ENCODE data around the gene REEP5. TPM values are rescaled to one million over a fixed set of nuclear protein-coding genes. Genes with fewer than 3 reads are reported as not detected.
A peak's percentile ranks its signal among the peaks of the same experiment; 100 is the strongest.

Gene REEP5
- total RNA-seq, 1 donor from 2014 or later: 62.7 TPM

GRCh38 chr5:112880219-112880964, 41.6 kb downstream of the REEP5 start:
- H3K36me3 Mint-ChIP-seq (ENCODE audit: low read depth, unreplicated experiment): peaks cover 22% of the 10 kb centered on the region
- TF ChIP-seq CTCF (IDR thresholded peaks at IDR 0.05; ENCODE audit: unreplicated experiment): no peak
- H3K27ac Mint-ChIP-seq (ENCODE audit: unreplicated experiment): peak overlapping the region; percentile 4
- H3K4me1 Mint-ChIP-seq (ENCODE audit: unreplicated experiment): no peaks in the 10 kb centered on the region
- no peak for DNase-seq (ENCODE audit: low spot score)
- no peaks in the 10 kb centered on the region for H3K9me3 Mint-ChIP-seq (ENCODE audit: unreplicated experiment)
- no peak overlapping the region for H3K4me3 Mint-ChIP-seq (ENCODE audit: unreplicated experiment)
- H3K27me3 Mint-ChIP-seq (ENCODE audit: unreplicated experiment): no peaks in the 10 kb centered on the region

DNA sequence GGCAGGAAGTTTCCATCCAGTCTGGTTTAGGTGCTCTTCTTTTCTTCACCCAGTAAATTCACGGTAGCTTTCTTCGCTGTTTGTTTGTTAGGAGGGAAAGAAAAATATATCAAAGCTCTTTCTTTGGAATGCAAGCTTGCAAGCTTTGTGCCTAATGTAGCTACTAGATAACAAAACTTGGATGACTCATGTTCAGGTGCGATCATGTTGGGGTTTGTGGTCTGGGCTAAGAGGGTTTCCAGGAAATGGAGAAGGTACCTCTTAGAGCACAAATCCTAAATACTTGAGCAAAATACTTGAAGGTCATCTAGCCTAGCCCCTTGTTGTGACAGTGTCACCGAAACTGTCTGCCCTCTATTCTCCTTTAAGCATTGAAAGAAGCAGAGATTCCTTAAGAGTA, 43.3 kb downstream of the REEP5 start:
- Mint-ChIP-seq H3K4me1 (ENCODE audit: unreplicated experiment) (no peaks in the 10 kb centered on the region), H3K4me3 (ENCODE audit: unreplicated experiment) (no peak overlapping the region), H3K9me3 (ENCODE audit: unreplicated experiment) (no peaks in the 10 kb centered on the region), H3K27ac (ENCODE audit: unreplicated experiment) (peak overlapping the region; percentile 46), H3K27me3 (ENCODE audit: unreplicated experiment) (no peaks in the 10 kb centered on the region), H3K36me3 (ENCODE audit: low read depth, unreplicated experiment) (peaks cover 21% of the 10 kb centered on the region)
- TF ChIP-seq CTCF (IDR thresholded peaks at IDR 0.05; ENCODE audit: unreplicated experiment): no peak
- no peak for DNase-seq (ENCODE audit: low spot score)

DNA sequence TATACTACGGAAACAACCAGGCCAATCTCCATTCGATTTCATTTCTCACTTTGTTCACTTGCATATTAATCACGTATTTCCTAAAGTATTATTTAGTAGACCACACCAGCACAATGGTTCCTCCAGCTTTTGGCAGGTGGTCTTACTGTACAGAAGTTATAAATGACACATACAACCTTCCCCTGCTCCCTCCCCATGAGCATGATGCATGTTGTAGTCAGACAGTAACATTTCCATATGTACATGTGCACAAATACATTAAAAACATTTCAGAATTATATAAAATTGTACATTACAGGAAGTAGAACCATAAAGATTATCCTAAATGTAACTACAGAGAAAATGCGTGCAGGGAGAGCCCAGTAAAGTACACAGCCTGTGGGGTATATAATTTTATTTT, 43.9 kb downstream of the REEP5 start:
- no peak overlapping the region for H3K4me3 Mint-ChIP-seq (ENCODE audit: unreplicated experiment)
- no peaks in the 10 kb centered on the region for H3K9me3 Mint-ChIP-seq (ENCODE audit: unreplicated experiment)
- H3K27me3 Mint-ChIP-seq (ENCODE audit: unreplicated experiment): no peaks in the 10 kb centered on the region
- TF ChIP-seq CTCF (IDR thresholded peaks at IDR 0.05; ENCODE audit: unreplicated experiment): no peak
- no peak overlapping the region for H3K27ac Mint-ChIP-seq (ENCODE audit: unreplicated experiment)
- H3K36me3 Mint-ChIP-seq (ENCODE audit: low read depth, unreplicated experiment): peaks cover 21% of the 10 kb centered on the region
- no peak for DNase-seq (ENCODE audit: low spot score)
- H3K4me1 Mint-ChIP-seq (ENCODE audit: unreplicated experiment): no peaks in the 10 kb centered on the region

DNA sequence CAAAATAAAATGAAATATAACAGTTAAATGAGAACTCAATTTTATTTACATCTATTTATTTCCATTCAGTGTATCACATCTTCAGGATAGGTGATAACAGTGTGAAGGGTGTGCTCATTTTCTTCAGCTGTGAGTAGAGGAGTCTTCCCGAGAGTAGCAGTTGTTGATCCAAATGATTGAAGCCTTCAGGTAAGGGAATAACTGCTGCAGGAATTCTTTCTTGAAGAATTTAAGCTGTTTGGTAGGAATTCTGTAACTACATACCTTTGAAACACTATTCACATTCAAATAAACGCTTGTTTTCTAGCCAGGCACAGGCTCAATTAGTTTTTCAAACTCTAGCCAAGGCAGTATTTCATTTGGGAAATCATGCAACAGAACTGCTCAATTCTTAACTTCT, 45.7 kb downstream of the REEP5 start:
- Mint-ChIP-seq H3K36me3 (ENCODE audit: low read depth, unreplicated experiment) (peaks cover 25% of the 10 kb centered on the region), H3K27me3 (ENCODE audit: unreplicated experiment) (peaks cover 4% of the 10 kb centered on the region), H3K4me1 (ENCODE audit: unreplicated experiment) (no peaks in the 10 kb centered on the region), H3K9me3 (ENCODE audit: unreplicated experiment) (no peaks in the 10 kb centered on the region), H3K4me3 (ENCODE audit: unreplicated experiment) (no peak overlapping the region), H3K27ac (ENCODE audit: unreplicated experiment) (no peak overlapping the region)
- no peak for TF ChIP-seq CTCF (IDR thresholded peaks at IDR 0.05; ENCODE audit: unreplicated experiment)
- DNase-seq (ENCODE audit: low spot score): no peak

DNA sequence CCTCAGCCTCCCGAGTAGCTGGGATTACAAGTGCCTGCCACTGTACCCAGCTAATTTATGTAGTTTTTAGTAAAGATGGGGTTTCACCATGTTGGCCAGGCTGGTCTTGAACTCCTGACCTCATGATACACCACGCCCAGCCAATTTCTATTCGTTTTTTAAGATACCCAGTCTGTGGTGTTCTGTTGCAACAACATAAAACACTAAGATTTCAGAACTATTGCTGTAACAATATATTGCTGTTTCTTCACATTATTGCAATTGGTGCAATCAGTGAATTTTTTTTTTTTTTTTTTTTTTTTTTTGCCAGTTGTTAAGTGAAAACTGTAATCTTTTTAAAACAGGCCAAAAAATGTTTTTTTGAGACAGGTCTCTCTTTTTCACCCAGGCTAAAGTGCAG, 51.1 kb downstream of the REEP5 start:
- no peak for TF ChIP-seq CTCF (IDR thresholded peaks at IDR 0.05; ENCODE audit: unreplicated experiment)
- peaks cover 19% of the 10 kb centered on the region for H3K36me3 Mint-ChIP-seq (ENCODE audit: low read depth, unreplicated experiment)

More for the DNA sequence above, 51.1 kb downstream of the REEP5 start:
- no peaks in the 10 kb centered on the region for H3K9me3 Mint-ChIP-seq (ENCODE audit: unreplicated experiment)
- no peaks in the 10 kb centered on the region for H3K4me1 Mint-ChIP-seq (ENCODE audit: unreplicated experiment)
- no peak for DNase-seq (ENCODE audit: low spot score)
- no peak overlapping the region for H3K4me3 Mint-ChIP-seq (ENCODE audit: unreplicated experiment)
- H3K27me3 Mint-ChIP-seq (ENCODE audit: unreplicated experiment): peaks cover 6% of the 10 kb centered on the region
- H3K27ac Mint-ChIP-seq (ENCODE audit: unreplicated experiment): no peak overlapping the region

Measured in endothelial cell (in vitro differentiated cells).